GM21619 (cell line): ENCODE results near the gene EHD4.

Source experiments
- ATAC-seq: cut with Tn5 transposase; IDR thresholded peaks from one replicate; pipeline ENCODE4 v1.9.1; 2021; ENCODE audit not compliant: unreplicated experiment

The EHD4 gene

GRCh38 chr15:41995476-41995855 is 23.1 kb upstream of the EHD4 start:
- no peak for ATAC-seq

GRCh38 chr15:41994772-41995475 is 22.6 kb upstream of the EHD4 start:
- no peak for ATAC-seq

GRCh38 chr15:41994171-41994650 is 21.9 kb upstream of the EHD4 start:
- ATAC-seq: no peak

GRCh38 chr15:41993472-41994170 is 21.3 kb upstream of the EHD4 start:
- ATAC-seq: no peak

GRCh38 chr15:41992803-41993190 is 20.4 kb upstream of the EHD4 start:
- no peak for ATAC-seq

GRCh38 chr15:41992151-41992802 is 19.9 kb upstream of the EHD4 start:
- ATAC-seq: no peak

- ATAC-seq: no peak
Measured at GRCh38 chr15:41990691-41991090, 18.3 kb upstream of the EHD4 start.

GRCh38 chr15:41990243-41990605 is 17.9 kb upstream of the EHD4 start:
- no peak for ATAC-seq

GRCh38 chr15:41989573-41990242 is 17.4 kb upstream of the EHD4 start:
- ATAC-seq: no peak

GRCh38 chr15:41988896-41989572 is 16.7 kb upstream of the EHD4 start:
- no peak for ATAC-seq

GRCh38 chr15:41987925-41988275 is 15.5 kb upstream of the EHD4 start:
- no peak for ATAC-seq

- ATAC-seq: no peak
Measured at GRCh38 chr15:41987246-41987924, 15.0 kb upstream of the EHD4 start.

- no peak for ATAC-seq
Measured at GRCh38 chr15:41985236-41986160, 13.1 kb upstream of the EHD4 start.

GRCh38 chr15:41984622-41985021 is 12.3 kb upstream of the EHD4 start:
- no peak for ATAC-seq

- no peak for ATAC-seq
Measured at GRCh38 chr15:41983621-41984571, 11.5 kb upstream of the EHD4 start.

- ATAC-seq: no peak
Measured at GRCh38 chr15:41983221-41983620, 10.9 kb upstream of the EHD4 start.

GRCh38 chr15:41982133-41982930 is 10.0 kb upstream of the EHD4 start:
- no peak for ATAC-seq
